H9 (cell line): ENCODE measurements around the gene SYTL5. TPM values are rescaled to one million over a fixed set of nuclear protein-coding genes. Genes with fewer than 3 reads are reported as not detected.

Experiments
- DNase-seq: peaks from one replicate; pipeline ENCODE4 v3.0.0-alpha.2; 2017
- H2AFZ ChIP-seq: one replicate; pipeline ENCODE4 v1.6.1; 2013; ENCODE audit warnings: mild to moderate bottlenecking, low read length, control low read depth, moderate library complexity
- H2AK5ac ChIP-seq: 2 replicates; pipeline ENCODE4 v1.6.1; 2013; ENCODE audit warnings: low read length, control low read depth, mixed read lengths; ENCODE audit not compliant: insufficient read length
- H2BK120ac ChIP-seq: one replicate; pipeline ENCODE4 v1.6.1; 2013; ENCODE audit warnings: low read depth, mild to moderate bottlenecking, low read length, control low read depth, inconsistent platforms; ENCODE audit not compliant: poor library complexity, severe bottlenecking
- H2BK12ac ChIP-seq: 2 replicates; pipeline ENCODE4 v1.6.1; 2013; ENCODE audit warnings: low read length, control low read depth, mixed read lengths, low read depth; ENCODE audit not compliant: insufficient read length
- H2BK15ac ChIP-seq: 2 replicates; pipeline ENCODE4 v1.6.1; 2013; ENCODE audit warnings: low read depth, low read length, control low read depth
- H2BK20ac ChIP-seq: one replicate; pipeline ENCODE4 v1.6.1; 2013; ENCODE audit warnings: low read depth, mild to moderate bottlenecking, low read length, control low read depth, inconsistent platforms; ENCODE audit not compliant: poor library complexity, severe bottlenecking
- H2BK5ac ChIP-seq: 2 replicates; pipeline ENCODE4 v1.6.1; 2013; ENCODE audit warnings: low read length, control low read depth, mixed read lengths; ENCODE audit not compliant: insufficient read length
- H3K14ac ChIP-seq: 2 replicates; pipeline ENCODE4 v1.6.1; 2013; ENCODE audit warnings: low read length, control low read depth; ENCODE audit not compliant: insufficient read depth
- H3K18ac ChIP-seq: 2 replicates; pipeline ENCODE4 v1.6.1; 2013; ENCODE audit warnings: low read depth, mild to moderate bottlenecking, mixed read lengths, low read length, control low read depth; ENCODE audit not compliant: insufficient read length
- H3K23ac ChIP-seq: 2 replicates; pipeline ENCODE4 v1.6.1; 2013; ENCODE audit warnings: low read length, control low read depth, mixed read lengths, low read depth; ENCODE audit not compliant: insufficient read length
- H3K23me2 ChIP-seq: 2 replicates; pipeline ENCODE4 v1.6.1; 2013; ENCODE audit warnings: low read depth, mild to moderate bottlenecking, mixed read lengths, low read length, control low read depth; ENCODE audit not compliant: insufficient read length, poor library complexity, severe bottlenecking
- H3K27ac ChIP-seq: 2 replicates; pipeline ENCODE4 v1.5.1; 2013; ENCODE audit warnings: low read length, control low read depth, mixed read lengths, low read depth; ENCODE audit not compliant: insufficient read length
- H3K27me3 ChIP-seq: 2 replicates; pipeline ENCODE4 v1.6.1; 2013; ENCODE audit warnings: low read length, control low read depth, inconsistent platforms; ENCODE audit not compliant: insufficient read depth
- H3K4ac ChIP-seq: 2 replicates; pipeline ENCODE4 v1.6.1; 2013; ENCODE audit warnings: low read depth, mild to moderate bottlenecking, control low read depth, inconsistent platforms, low read length, moderate library complexity
- H3K4me1 ChIP-seq: 2 replicates; pipeline ENCODE4 v1.6.1; 2013; ENCODE audit warnings: low read length, control low read depth, inconsistent platforms; ENCODE audit not compliant: insufficient read depth
- H3K4me2 ChIP-seq: 2 replicates; pipeline ENCODE4 v1.6.1; 2013; ENCODE audit warnings: low read length, control low read depth, mixed read lengths; ENCODE audit not compliant: insufficient read length, insufficient read depth
- H3K56ac ChIP-seq: 2 replicates; pipeline ENCODE4 v1.6.1; 2013; ENCODE audit warnings: low read depth, mild to moderate bottlenecking, mixed read lengths, low read length, control low read depth; ENCODE audit not compliant: insufficient read length
- H3K79me1 ChIP-seq: 2 replicates; pipeline ENCODE4 v1.6.1; 2013; ENCODE audit warnings: low read depth, mild to moderate bottlenecking, moderate library complexity, low read length, control low read depth, inconsistent platforms; ENCODE audit not compliant: insufficient read depth, poor library complexity, severe bottlenecking
- H3K79me2 ChIP-seq: 2 replicates; pipeline ENCODE4 v1.6.1; 2013; ENCODE audit warnings: low read length, control low read depth, inconsistent platforms; ENCODE audit not compliant: insufficient read depth
- H3K9ac ChIP-seq: 2 replicates; pipeline ENCODE4 v1.6.1; 2013; ENCODE audit warnings: low read length, control low read depth, mixed read lengths; ENCODE audit not compliant: insufficient read length; ENCODE audit errors: extremely low read depth
- H3K9me3 ChIP-seq: one replicate; pipeline ENCODE4 v1.6.1; 2013; ENCODE audit warnings: low read depth, low read length, inconsistent platforms; ENCODE audit not compliant: control insufficient read depth
- H3T11ph ChIP-seq: one replicate; pipeline ENCODE4 v1.6.1; 2013; ENCODE audit warnings: mild to moderate bottlenecking, low read length, control low read depth, inconsistent platforms
- H4K20me1 ChIP-seq: one replicate; pipeline ENCODE4 v1.6.1; 2013; ENCODE audit not compliant: control insufficient read depth, insufficient read length, insufficient read depth
- H4K5ac ChIP-seq: 2 replicates; pipeline ENCODE4 v1.6.1; 2013; ENCODE audit warnings: low read depth, mild to moderate bottlenecking, mixed read lengths, low read length, control low read depth; ENCODE audit not compliant: insufficient read length
- H4K8ac ChIP-seq: replicated peaks from 2 replicates; pipeline ENCODE4 v1.6.1; 2013; ENCODE audit warnings: low read length, control low read depth, mixed read lengths, low read depth; ENCODE audit not compliant: insufficient read length
- H4K91ac ChIP-seq: 2 replicates; pipeline ENCODE4 v1.6.1; 2013; ENCODE audit warnings: low read depth, mild to moderate bottlenecking, moderate library complexity, mixed read lengths, low read length, control low read depth; ENCODE audit not compliant: insufficient read length
- H3K27ac Mint-ChIP-seq, 3 experiments: 2 replicates in 2 of 3; 3 replicates in 1 of 3; pipeline ENCODE4 v1.8.0; 2020 to 2021; ENCODE audit warnings: mixed read lengths in 3 of 3, mild to moderate bottlenecking in 1 of 3, moderate library complexity in 1 of 3
- H3K27me3 Mint-ChIP-seq: 2 replicates; pipeline ENCODE4 v1.8.0; 2021; ENCODE audit warnings: low read depth, mild to moderate bottlenecking, moderate library complexity, mixed read lengths
- H3K36me3 Mint-ChIP-seq, 3 experiments: 2 replicates in 2 of 3; 3 replicates in 1 of 3; pipeline ENCODE4 v1.8.0; 2020 to 2021; ENCODE audit warnings: low read depth in 3 of 3, mixed read lengths in 3 of 3; ENCODE audit not compliant: insufficient read depth in 1 of 3
- H3K4me1 Mint-ChIP-seq, 2 experiments: 2 replicates each; pipeline ENCODE4 v1.8.0; 2020; ENCODE audit warnings: mixed read lengths in 2 of 2
- H3K4me3 Mint-ChIP-seq, 2 experiments: 2 replicates in 1 of 2; 3 replicates in 1 of 2; pipeline ENCODE4 v1.8.0; 2020 to 2021; ENCODE audit warnings: mild to moderate bottlenecking in 2 of 2, mixed read lengths in 2 of 2, moderate library complexity in 1 of 2
- H3K9me3 Mint-ChIP-seq, 2 experiments: 2 replicates in 1 of 2; 3 replicates in 1 of 2; pipeline ENCODE4 v1.8.0; 2020; ENCODE audit warnings: mild to moderate bottlenecking in 2 of 2, mixed read lengths in 2 of 2, moderate library complexity in 1 of 2
- WGBS: extraction: QIAGEN DNeasy Blood & Tissue Kit; methylation state at CpG from one replicate; pipeline ENCODE4 v1.1.7; 2013; ENCODE audit warnings: missing lambda C conversion rate, low lambda C conversion rate, mixed read lengths; ENCODE audit not compliant: insufficient read length; ENCODE audit errors: extremely low coverage; 5-methylcytosine and 5-hydroxymethylcytosine counted together
- total RNA-seq: library from RNA; stranded (reverse); gene quantifications from 2 replicates; pipeline ENCODE4 v1.2.1, GENCODE V29; 2021
- TF ChIP-seq, protein P1 (sequence below): fragments of 200-600 bp; sonication (generic); conservative IDR thresholded peaks from 3 replicates; pipeline ENCODE4 v1.8.0; 2021; ENCODE audit warnings: antibody characterized with exemption, mild to moderate bottlenecking

The SYTL5 gene
- total RNA-seq, 1 experiment from 2014 or later: 0.15 TPM

DNA sequence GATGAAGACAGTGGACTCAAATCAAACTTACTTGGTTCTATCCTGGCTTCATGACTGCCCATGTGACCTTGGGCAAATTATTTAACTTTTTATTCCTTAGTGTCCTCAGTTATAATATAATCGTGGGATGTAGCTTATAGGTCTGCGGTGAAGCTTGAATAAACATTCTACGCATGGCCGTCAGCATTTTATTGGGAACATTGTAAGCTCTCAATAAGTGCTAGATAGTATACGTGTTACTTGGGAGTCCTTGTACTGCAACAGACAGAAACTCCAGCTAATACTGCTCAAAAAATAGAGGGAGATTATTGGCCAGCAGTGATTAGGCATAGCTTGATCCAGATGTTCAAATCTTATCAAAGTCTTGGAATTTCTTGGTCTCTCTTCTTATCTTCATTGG lies 104.8 kb downstream of the SYTL5 start:
- Histone ChIP-seq H3K79me1 (no peaks in the 10 kb centered on the region), H4K8ac (no peak overlapping the region), H2AFZ (no peak overlapping the region), H4K5ac (no peak overlapping the region), H3K9ac (no peak overlapping the region), H3K14ac (no peak overlapping the region), H3K56ac (no peak overlapping the region), H3K18ac (no peak overlapping the region), H3K23me2 (no peaks in the 10 kb centered on the region), H4K20me1 (no peaks in the 10 kb centered on the region), H3K79me2 (no peaks in the 10 kb centered on the region), H3K4ac (no peak overlapping the region), H2BK5ac (no peak overlapping the region), H3K27me3 (no peaks in the 10 kb centered on the region), H3K4me2 (no peak overlapping the region), H3T11ph (no peak overlapping the region), H3K23ac (no peak overlapping the region), H3K4me1 (no peaks in the 10 kb centered on the region), H2BK15ac (no peak overlapping the region), H2BK120ac (no peak overlapping the region), H2AK5ac (no peak overlapping the region), H3K9me3 (no peaks in the 10 kb centered on the region), H4K91ac (no peak overlapping the region), H2BK12ac (no peak overlapping the region), H3K27ac (no peak overlapping the region), H2BK20ac (no peak overlapping the region)
- H3K4me1 Mint-ChIP-seq: peaks cover 2 to 3% of the 10 kb centered on the region in 2 experiments; a peak in 2 of 4 replicates
- no peaks in the 10 kb centered on the region for H3K27me3 Mint-ChIP-seq
- no peaks in the 10 kb centered on the region for H3K36me3 Mint-ChIP-seq
- H3K4me3 Mint-ChIP-seq: no peak overlapping the region
- H3K9me3 Mint-ChIP-seq: peaks cover 52 to 60% of the 10 kb centered on the region in 2 experiments
- TF ChIP-seq, protein P1, sequence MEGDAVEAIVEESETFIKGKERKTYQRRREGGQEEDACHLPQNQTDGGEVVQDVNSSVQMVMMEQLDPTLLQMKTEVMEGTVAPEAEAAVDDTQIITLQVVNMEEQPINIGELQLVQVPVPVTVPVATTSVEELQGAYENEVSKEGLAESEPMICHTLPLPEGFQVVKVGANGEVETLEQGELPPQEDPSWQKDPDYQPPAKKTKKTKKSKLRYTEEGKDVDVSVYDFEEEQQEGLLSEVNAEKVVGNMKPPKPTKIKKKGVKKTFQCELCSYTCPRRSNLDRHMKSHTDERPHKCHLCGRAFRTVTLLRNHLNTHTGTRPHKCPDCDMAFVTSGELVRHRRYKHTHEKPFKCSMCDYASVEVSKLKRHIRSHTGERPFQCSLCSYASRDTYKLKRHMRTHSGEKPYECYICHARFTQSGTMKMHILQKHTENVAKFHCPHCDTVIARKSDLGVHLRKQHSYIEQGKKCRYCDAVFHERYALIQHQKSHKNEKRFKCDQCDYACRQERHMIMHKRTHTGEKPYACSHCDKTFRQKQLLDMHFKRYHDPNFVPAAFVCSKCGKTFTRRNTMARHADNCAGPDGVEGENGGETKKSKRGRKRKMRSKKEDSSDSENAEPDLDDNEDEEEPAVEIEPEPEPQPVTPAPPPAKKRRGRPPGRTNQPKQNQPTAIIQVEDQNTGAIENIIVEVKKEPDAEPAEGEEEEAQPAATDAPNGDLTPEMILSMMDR: no peak
- DNase-seq: no peak
- no CpG with 5 or more reads among the region's 5 CpGs for WGBS
- no peak overlapping the region for H3K27ac Mint-ChIP-seq
